Progenitor cell of endocrine pancreas (in vitro differentiated cells): ENCODE results near the gene SLC35B2. TPM values are rescaled to one million over a fixed set of nuclear protein-coding genes. Genes with fewer than 3 reads are reported as not detected.

Experiments used
- DNase-seq: peaks from one replicate; pipeline ENCODE4 v3.0.0; 2021; ENCODE audit warnings: low spot score; ENCODE audit not compliant: unreplicated experiment
- H3K27ac Mint-ChIP-seq: 2 replicates; pipeline ENCODE4 v1.8.0; 2021; ENCODE audit warnings: mild to moderate bottlenecking, moderate library complexity, mixed read lengths
- H3K27me3 Mint-ChIP-seq: 2 replicates; pipeline ENCODE4 v1.8.0; 2021; ENCODE audit warnings: mixed read lengths
- H3K36me3 Mint-ChIP-seq: 2 replicates; pipeline ENCODE4 v1.8.0; 2022; ENCODE audit warnings: mixed read lengths; ENCODE audit not compliant: insufficient read depth
- H3K4me1 Mint-ChIP-seq: 2 replicates; pipeline ENCODE4 v1.8.0; 2021; ENCODE audit warnings: low read depth, mixed read lengths
- H3K4me3 Mint-ChIP-seq: 2 replicates; pipeline ENCODE4 v1.8.0; 2021; ENCODE audit warnings: low read depth, mild to moderate bottlenecking, moderate library complexity, mixed read lengths
- H3K9me3 Mint-ChIP-seq: 2 replicates; pipeline ENCODE4 v1.8.0; 2021; ENCODE audit warnings: low read depth, mixed read lengths
- total RNA-seq: library from RNA; stranded (reverse); gene quantifications from 2 replicates; pipeline ENCODE4 v1.2.1, GENCODE V29; 2021
- TF ChIP-seq, protein P1 (sequence below): fragments of 200-600 bp; sonication (generic); IDR thresholded peaks from one replicate; pipeline ENCODE4 v1.5.0; 2021; ENCODE audit warnings: antibody characterized with exemption, mild to moderate bottlenecking; ENCODE audit not compliant: unreplicated experiment

Gene SLC35B2
- total RNA-seq, 1 donor from 2014 or later: 50.3 TPM

DNA sequence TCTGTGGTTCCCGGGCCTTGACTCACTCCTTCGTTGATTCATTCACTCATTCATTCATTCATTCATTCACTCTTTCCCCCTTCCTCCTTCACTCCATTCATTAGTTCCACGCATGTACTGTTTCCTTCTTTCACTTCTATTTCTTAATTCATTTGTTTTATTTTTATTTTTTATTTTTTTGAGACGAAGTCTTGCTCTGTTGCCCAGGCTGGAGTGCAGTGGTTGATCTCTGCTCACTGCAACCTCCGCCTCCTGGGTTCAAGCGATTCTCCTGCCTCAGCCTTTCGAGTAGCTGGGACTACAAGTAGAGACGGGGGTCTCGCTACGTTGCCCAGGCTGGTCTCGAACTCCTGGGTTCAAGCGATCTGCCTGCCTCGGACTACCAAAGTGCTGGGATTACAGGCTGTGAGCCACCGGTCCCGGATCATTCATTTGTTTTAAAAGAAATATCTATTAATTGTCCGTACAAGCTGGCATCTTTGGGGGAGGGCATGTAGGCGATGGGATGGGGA is 8.4 kb upstream of the SLC35B2 start:
- TF ChIP-seq, protein P1, sequence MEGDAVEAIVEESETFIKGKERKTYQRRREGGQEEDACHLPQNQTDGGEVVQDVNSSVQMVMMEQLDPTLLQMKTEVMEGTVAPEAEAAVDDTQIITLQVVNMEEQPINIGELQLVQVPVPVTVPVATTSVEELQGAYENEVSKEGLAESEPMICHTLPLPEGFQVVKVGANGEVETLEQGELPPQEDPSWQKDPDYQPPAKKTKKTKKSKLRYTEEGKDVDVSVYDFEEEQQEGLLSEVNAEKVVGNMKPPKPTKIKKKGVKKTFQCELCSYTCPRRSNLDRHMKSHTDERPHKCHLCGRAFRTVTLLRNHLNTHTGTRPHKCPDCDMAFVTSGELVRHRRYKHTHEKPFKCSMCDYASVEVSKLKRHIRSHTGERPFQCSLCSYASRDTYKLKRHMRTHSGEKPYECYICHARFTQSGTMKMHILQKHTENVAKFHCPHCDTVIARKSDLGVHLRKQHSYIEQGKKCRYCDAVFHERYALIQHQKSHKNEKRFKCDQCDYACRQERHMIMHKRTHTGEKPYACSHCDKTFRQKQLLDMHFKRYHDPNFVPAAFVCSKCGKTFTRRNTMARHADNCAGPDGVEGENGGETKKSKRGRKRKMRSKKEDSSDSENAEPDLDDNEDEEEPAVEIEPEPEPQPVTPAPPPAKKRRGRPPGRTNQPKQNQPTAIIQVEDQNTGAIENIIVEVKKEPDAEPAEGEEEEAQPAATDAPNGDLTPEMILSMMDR: no peak
- peak overlapping the region; percentile 70 for H3K4me3 Mint-ChIP-seq
- peaks cover 2% of the 10 kb centered on the region for H3K36me3 Mint-ChIP-seq
- DNase-seq: no peak
- peaks cover 30% of the 10 kb centered on the region for H3K27me3 Mint-ChIP-seq
- no peaks in the 10 kb centered on the region for H3K9me3 Mint-ChIP-seq
- H3K27ac Mint-ChIP-seq: no peak overlapping the region
- H3K4me1 Mint-ChIP-seq: peaks cover 14% of the 10 kb centered on the region

DNA sequence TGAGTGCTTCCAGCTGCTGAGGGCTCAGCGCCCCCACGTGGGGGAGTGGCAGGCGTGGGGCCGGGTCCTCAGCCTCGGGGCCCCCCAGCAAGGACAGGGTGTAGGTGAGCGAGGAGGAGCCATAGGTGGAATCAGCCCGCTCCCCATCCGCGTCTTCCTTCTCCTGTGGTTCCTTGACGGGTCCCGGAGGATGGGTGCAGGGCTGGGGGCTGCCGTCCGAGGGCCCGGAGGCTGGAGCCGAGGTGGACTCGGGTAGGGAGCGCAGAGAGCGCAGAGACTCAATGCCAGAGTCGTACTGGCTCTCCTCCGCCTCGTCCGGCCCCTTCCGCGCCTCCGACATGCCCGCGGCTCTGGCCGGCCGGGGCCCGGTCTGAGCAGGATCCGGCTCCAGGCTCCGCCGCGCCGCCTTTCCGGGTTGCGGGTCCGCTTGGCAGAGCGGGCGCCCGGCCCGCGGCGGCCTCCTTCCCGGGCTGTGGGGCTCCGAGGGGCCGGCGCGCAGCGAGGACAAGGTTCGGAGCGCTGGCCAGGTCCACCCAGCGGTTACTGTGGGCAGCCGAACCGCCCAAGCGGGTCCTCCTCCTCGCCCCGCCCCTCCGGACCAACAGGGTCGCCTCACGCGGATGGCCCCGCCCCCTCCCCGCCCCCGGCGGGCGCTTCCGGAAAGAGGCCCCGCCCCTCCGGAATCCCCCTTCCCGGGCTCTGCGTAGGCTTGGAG is 7.8 kb upstream of the SLC35B2 start, which contains the start of gene NFKBIE:
Gene NFKBIE (minus strand): TSS at position 545 of the 715 bp plus-strand sequence. CDS start 205 bp downstream, at position 340.
- peaks cover 30% of the 10 kb centered on the region for H3K27me3 Mint-ChIP-seq
- H3K27ac Mint-ChIP-seq: peak within 1 kb of the TSS; percentile 62

DNA sequence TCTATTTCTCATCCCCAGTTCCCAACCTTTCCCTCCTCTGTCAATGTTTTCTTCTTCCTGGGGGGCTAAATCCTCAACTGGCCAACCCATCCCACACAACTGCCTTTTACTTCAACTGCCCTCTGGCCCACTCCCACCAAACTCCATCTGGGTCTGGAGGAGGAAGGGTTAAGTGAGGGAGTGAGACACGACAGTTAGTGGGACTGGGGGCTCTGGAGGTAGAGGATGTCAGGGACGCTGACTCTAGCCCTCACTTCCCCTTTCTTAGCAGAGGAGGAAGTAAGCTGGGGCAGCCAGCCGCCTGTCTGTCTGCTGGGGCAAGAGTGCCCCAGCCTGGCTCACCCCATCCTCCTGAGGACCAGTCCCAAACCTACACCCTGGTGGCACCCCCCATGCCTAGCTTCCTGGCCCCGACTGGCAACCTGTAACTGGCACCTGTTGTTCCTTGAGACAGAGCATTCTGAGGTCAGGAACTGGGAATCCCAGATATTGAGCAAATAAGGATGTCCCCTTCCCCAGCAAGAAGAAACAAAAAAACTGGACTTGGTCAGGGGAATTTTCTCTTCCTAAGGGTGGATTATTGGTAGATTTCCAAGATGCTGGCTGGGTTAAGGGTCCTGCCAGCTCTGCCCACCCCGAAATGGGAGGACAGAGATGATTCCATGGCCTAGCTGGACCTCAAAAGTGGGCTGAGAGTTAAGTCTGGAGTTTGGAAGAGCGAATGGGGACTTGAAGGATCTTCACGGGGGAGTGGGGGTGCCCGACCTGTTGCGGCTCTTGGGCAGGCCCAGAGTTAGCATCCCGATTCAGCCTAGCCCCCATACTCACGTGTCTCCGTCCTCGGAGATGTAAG is 7.1 kb upstream of the SLC35B2 start:
- Mint-ChIP-seq H3K27me3 (peaks cover 22% of the 10 kb centered on the region), H3K36me3 (peaks cover 2% of the 10 kb centered on the region), H3K4me1 (peaks cover 14% of the 10 kb centered on the region), H3K4me3 (peak overlapping the region; percentile 85), H3K27ac (peak overlapping the region; percentile 62), H3K9me3 (no peaks in the 10 kb centered on the region)
- TF ChIP-seq, protein P1: no peak
- DNase-seq: no peak

More for the DNA sequence above, 7.8 kb upstream of the SLC35B2 start, which contains the start of gene NFKBIE:
- H3K4me1 Mint-ChIP-seq: peaks cover 14% of the 10 kb centered on the region
- H3K36me3 Mint-ChIP-seq: peaks cover 2% of the 10 kb centered on the region
- peak; percentile 90 for DNase-seq
- TF ChIP-seq, protein P1: peak; percentile 35
- H3K4me3 Mint-ChIP-seq: peak within 1 kb of the TSS; percentile 85
- H3K9me3 Mint-ChIP-seq: no peaks in the 10 kb centered on the region

DNA sequence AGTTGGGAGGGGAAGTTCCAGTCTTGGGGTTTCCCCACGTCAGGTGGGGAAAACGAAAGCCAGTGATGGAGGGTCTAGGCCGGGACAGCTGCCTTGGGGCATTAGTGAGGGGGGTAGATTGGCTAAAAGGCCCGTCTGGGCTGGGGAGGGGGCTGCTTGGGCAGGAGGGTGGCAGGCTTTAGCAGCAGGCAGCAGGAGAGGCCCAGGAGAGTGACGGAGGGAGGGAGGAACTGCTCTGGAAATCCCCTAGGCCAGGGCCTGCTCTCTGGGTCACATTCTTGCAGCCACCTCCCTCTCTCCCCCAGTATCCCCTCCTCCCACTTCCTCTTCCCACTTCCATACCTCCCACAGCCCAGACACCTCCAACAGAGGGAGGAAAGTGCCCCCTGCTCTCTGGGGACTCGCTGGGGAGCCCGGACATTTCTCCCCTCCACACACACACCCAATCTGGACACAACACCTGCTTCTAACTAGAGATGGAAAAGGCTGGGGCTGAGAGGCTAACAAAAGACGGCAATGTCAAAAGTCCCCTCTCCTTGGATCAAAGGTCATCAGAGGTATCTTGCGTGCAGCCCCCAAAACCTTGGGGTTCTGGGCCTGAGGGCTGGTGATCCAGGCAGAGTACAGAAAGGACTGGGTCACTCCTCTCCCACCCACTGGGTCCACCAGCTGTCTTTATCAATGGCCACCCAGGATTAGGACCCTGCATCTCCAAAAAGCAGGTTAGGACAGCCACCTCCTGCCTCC is 6.2 kb upstream of the SLC35B2 start:
- no peak for DNase-seq
- peaks cover 14% of the 10 kb centered on the region for H3K27me3 Mint-ChIP-seq
- H3K36me3 Mint-ChIP-seq: peaks cover 4% of the 10 kb centered on the region
- peak overlapping the region; percentile 85 for H3K4me3 Mint-ChIP-seq
- H3K4me1 Mint-ChIP-seq: peaks cover 14% of the 10 kb centered on the region
- no peak overlapping the region for H3K27ac Mint-ChIP-seq
- TF ChIP-seq, protein P1: no peak
- H3K9me3 Mint-ChIP-seq: no peaks in the 10 kb centered on the region
